Middle frontal gyrus (tissue), 1 donor: ENCODE measurements around the gene CLEC2B.

Experiments used
- DNase-seq: peaks from one replicate; pipeline ENCODE4 v3.0.0-alpha.2; 2015; ENCODE audit warnings: low spot score; ENCODE audit errors: extremely low spot score

CLEC2B gene

DNA sequence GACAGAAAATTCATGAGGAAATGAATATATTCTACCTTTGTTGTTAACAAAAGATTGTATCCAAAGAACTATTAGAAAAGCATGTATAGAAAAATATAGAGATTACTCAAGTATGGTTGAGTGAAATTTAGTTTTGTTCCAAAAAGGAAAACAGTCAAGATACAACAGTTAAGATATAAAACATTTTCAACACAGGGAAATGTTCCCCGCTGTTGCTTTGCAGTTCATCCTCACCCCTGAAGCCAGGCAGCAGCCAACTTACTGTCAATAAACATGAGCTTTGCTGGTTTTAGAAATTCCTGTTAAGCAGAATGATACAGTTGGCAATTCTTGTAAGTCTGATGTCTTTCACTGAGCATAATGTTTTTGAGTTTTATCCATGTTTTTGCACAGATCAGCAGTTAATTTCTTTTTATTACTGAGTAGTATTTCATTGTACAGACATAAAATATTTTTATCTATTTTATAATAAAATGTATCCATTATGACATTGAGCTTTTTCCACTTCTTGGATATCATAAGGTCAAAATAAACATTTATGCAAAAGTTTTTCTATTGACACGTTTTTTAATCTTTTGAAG is 1.2 kb upstream of the CLEC2B start:
- DNase-seq, result no peak

DNA sequence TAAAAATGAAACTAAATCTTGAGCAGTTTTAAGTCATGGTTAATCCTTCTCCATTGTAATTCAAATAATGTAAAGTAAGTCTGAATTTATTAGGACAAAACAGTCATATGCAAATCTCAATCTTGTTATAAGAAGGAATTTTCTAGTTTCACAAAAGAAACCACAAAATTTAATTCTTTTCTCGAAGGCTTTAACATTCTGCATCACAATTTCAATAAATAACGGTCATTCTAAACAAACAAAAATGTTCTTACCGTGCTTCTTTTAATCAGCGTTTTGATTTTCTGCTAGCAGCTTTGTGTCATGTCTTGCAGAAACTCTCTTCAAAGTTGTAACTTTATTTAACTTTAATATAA is 225 bp downstream of the CLEC2B start:
- no peak for DNase-seq

DNA sequence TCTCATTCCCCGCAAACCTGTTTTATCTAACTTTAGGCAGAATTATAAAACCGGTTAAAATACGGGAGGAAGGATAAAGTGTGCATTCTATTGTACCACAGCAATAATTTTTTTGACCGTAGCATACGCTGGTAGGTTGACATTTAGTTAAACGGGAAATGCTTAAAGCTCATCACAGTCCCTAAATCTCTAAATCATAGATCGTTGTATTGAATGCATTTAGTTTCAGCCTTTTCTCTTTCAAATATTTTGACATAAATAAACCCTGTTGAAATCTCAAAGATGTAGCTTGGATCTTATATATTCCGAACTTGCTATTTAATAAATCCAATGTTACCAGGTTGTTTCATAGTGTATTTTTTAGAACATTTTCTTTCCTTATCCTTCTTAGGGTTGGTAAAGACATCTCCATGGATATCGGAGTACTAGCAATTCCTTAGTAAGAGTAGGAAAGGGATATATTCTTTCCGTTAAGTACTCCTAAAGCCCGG is 798 bp downstream of the CLEC2B start:
- no peak for DNase-seq

DNA sequence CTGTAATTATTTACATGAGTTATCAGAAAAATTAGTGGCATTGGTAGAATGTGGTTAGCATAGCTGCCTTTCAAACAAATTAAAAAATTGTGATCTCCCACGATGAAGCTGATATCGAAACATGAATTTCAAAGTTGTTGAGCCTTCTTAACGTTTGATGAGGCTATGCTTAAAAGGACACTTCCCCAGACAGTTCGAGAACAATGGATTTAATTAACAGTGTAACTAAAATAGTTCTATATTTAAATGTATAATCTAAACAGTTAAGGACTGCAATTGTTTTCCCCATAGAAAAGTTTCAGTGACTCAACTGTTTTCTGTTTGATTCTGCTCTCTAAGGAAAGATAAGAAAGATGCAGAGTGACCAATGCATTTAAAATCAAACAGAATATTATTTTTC is 1.6 kb downstream of the CLEC2B start:
- DNase-seq, result no peak

DNA sequence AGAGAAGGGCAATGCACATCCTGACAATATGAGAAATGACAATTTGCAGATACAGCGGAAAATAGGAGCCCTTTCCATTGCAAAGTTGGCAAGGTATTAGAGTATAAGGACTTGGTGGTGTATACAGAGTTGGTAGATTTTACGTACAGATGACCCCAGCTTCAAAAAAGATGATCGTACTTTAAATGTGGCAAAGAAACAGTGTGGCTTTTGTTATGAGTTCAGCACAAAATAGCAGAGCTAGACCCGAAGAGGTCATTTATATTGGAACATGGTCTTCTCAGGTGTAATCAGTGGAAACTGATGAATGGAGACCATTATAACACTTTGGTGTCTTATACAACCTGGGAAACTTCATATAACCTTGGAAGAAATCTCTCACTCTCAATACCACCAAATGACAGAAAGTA is 2.3 kb downstream of the CLEC2B start:
- DNase-seq, result no peak

DNA sequence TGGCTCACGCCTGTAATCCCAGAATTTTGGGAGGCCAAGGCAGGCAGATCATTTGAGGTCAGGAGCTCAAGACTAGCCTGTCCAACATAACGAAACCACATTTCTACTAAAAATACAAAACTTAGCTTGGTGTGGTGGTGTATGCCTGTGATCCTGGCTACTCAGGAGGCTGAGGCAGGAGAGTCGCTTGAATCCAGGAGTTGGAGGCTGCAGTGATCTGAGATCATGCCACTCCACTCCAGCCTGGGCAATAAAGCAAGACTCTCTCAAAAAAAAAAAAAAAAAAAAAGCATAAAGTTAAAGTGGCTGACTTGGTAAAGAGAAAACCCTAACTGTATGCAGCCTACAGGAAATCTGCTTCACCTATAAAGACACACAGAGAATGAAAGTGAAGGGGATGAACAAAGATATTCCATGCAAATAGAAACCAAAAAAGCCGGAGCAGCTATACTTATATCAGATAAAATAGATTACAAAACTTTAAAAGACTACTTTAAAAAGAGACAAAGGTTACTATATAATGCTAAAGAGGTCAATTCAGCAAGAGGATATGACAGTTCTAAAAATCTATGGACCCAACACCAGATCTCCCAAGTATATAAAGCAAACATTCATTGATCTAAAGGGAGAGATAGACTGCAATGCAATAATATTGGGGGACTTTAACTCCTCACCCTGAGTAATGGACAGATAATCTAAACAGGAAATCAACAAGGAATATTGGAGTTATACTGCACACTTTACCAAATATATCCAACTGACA is 4.1 kb downstream of the CLEC2B start:
- no peak for DNase-seq

DNA sequence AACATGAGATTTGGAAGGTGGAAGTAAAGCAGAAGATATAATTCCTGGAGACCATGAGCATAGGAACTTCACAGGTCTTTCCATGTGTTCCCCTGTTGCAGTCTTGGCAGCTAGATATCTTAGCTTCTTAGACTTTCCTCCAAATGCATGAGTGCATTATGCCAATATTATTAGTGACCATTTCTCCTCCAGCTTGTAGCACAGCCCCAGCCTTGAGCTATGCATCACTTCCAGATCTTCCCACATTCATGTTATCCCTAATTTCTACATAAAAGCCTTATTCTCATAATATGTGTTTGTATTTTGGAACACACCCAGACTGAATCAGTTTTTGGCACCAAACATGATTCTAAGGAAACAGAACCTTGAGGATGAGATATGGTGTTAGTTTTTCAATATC is 11.0 kb downstream of the CLEC2B start:
- DNase-seq, result no peak

DNA sequence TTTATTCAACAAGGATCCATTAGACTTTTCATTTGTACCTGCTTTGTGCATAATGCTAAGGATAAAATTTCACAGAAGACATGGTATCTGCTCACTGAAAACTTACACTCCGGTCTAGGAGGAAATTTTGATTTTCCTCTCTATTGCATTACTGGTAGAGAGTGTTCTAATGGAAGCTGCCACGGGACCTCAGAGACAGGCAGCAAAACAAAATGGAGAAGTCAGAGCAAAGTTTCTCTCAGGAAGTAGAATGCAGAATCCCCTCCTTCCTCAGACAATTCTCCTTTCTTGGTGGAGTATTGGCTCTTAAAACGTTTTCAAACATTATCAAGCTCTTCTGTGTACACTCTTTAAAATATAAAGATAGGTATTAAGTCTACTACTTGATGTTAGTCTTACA is 12.3 kb downstream of the CLEC2B start:
- no peak for DNase-seq

DNA sequence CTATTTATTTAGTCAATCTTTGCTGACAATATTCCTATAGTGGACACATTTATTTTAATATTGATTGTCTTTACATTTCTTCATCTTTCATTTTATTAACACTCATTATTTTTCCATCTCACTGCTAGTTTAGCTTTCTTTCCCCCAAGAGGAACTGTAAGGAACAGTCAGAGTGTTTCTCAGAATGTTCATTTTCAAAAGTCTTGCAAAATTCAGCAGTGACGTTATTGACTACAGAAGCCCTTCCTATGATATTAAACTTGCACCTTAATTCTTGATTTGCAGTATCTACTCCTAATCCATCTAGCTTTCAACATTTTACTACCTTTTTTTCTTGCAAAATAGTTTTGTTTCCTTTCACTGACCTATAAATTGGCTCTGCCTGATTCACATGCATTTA is 13.0 kb downstream of the CLEC2B start:
- DNase-seq, result no peak

DNA sequence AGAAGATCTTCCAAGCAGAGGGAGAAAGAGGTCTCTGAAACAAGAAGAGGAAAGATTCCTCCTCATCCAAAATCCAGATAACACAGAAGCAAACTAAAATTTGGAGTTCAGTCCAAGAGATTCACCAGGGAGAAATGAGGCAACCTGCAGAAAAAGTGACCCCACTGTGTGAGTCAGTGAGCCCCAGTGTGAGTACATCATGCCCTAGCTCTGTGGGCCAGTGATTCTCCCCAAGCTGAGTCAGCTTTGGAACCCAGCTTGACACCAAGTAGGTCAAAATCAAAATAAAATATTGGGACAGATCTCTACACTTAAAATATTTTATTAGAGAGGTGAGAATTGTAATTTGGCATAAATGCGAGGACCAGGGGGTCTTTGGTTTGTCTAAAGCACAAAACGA is 17.2 kb downstream of the CLEC2B start:
- DNase-seq, result no peak

DNA sequence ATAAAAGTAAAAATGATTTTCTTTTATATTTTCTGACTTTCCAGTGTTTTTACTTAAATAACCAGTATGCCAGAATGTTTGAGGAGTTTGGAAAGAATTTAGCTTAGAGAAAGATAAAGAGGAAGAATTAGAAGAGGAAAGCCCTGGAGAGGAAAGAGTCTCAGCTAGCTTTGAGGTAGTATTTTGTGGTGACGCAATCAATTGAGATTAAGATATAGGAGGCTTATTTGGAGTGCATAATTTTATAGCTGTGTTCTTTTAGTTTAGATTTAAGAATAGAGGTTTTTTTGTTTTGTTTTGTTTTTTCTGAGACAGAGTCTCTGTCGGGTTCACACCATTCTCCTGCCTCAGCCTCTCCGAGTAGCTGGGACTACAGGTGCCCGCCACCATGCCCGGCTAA is 18.1 kb downstream of the CLEC2B start:
- no peak for DNase-seq

DNA sequence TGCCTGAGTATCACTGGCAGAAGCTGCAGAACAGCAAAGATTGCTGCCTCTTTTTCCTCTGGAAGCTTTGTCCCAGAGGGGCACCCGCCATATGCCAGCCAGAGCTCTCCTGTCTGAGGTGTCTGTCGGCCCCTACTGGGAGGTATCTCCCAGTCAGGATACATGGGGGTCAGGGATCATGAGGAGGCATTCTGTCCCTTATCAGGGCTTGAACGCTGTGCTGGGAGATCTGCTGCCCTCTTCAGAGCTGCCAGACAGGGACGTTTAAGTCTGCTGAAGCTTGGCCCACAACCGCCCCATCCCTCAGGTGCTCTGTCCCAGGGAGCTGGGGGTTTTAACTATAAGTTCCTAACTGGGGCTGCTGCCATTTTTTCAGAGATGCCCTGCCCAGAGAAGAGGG is 20.3 kb downstream of the CLEC2B start:
- no peak for DNase-seq

DNA sequence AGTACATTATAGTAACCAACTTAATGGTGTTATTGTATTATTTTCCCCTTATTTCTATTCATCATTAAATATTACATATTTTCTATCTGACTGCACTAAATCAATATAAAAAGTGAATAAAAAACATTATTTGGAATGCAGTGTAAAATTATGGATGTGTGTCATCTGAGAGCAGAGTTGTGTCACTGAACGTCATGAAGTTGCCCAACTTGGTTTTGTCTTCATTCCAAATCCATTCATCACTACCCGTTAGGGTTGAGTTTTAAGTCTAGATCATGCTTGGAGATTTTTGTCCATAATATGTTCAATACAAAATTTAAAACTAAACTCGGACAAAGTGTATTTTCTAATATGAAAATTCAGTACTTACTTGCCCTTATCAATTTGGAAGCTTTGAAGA is 25.7 kb downstream of the CLEC2B start:
- DNase-seq, result no peak

DNA sequence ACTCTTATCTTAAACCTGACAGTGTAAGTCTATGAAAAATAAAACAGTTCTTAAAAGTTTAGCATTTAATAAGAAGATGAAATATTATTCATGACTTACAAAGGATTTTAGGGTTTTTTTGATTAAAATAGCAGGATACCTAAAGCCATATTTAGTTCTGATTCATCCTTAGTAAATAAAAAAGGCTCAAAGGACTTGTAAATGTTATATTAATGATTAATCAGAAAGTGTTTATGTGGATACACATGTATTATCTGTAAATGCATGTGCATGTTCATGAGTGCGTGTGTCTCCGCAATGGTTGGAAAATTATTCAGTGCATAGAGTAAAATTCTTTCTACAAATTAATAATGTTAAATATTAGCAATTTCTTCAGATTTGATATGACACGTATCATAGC is 37.4 kb downstream of the CLEC2B start:
- no peak for DNase-seq

DNA sequence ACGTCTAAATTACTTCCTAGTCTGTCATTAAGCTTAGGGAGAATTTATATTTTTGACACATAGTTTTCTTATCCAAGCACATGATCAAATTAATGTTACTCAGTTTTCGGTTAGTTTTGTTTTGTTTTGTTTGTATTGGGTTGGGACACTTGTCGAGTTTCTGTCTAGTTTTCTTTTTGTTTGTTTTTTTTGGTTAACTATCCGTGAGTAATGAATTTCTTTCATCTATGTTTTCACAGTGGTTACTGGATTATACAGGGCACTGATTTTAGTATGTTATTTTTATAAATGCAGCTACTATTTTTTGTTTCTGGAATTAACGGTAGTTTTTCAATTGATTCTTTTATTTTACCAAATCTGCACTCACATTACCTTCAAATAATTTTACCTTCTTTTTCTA is 39.2 kb downstream of the CLEC2B start:
- no peak for DNase-seq

DNA sequence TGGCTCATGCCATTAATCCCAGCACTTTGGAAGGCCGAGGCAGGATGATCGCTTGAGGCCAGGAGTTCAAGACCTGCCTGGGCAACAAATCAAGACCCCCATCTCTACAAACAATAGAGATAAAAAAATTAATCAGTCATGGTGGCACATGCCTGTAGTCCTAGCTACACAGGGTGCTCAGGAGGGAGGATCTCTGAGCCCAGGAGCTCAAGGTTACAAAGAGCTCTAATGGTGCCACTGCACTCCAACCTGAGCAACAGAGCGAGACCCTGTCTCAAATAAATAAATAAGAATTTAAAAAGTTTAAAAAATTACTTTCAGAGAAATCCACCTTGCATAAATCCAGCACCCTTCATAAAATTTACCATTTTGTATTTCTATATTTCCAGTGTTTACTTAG is 39.7 kb downstream of the CLEC2B start:
- no peak for DNase-seq

DNA sequence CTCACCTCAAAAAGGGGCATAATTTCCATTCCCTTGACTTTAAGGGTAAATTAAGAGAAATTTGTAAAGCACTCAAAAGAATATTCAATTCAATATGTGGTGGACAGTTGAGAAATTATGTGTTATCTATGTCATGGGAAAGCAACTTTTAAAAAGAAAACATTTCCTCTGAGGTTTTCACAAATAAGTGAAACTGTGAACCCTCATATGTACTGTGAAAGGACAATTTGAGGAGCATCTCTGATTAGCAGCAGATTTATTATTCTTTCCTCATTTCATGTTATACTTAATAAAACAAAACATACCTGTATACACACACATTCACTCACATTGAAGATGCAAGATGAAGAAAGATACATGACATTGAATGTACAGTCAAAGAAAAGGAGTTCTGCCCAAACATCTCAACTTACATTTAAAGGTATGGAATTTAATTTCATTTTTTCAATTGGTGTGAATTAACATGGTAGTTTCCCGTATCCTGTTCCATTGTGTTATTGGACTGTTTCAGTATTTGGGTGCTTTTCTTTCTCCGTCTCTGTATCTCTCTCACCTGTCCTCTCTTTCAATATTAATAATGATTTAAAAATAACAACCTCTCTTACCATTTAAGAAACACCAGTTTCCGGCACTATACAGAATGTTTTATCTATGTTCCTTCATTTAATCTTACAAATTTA is 41.8 kb downstream of the CLEC2B start, which contains the start of gene KLRF1:
Gene KLRF1 (plus strand): TSS at position 273 of the 680 bp plus-strand sequence. CDS start 64 bp downstream, at position 337.
- DNase-seq, result no peak

DNA sequence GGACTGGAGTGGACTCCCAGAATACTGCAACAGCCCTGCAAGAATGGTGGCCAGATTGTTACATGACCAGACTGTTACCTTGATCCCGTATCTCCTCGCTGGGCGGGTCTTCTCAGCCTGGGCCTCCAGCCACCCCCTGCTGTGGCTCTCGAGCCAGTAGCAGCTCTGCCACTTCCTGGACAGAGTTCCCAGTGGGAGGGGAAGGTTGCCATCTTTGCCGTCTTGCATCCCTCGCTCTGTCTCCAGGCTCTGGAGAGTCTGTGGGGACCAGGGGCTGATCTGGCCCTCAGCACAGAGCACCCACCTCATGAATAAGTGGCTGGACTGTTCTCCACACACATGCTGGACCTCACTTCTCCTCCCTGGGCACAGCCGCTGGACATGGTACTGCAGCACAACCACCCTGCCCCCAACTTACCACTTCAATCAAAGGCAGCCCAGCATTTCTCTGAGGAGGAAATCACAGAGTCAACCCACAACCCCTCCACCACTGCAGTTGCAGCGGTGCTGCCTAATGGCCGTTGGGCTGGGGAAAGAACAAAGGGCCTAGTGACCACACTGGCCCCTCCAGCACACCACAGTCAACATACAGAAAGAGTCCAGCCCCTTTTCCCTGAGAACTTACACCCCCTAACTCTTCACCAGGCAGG is 48.7 kb downstream of the CLEC2B start:
- DNase-seq, result no peak

DNA sequence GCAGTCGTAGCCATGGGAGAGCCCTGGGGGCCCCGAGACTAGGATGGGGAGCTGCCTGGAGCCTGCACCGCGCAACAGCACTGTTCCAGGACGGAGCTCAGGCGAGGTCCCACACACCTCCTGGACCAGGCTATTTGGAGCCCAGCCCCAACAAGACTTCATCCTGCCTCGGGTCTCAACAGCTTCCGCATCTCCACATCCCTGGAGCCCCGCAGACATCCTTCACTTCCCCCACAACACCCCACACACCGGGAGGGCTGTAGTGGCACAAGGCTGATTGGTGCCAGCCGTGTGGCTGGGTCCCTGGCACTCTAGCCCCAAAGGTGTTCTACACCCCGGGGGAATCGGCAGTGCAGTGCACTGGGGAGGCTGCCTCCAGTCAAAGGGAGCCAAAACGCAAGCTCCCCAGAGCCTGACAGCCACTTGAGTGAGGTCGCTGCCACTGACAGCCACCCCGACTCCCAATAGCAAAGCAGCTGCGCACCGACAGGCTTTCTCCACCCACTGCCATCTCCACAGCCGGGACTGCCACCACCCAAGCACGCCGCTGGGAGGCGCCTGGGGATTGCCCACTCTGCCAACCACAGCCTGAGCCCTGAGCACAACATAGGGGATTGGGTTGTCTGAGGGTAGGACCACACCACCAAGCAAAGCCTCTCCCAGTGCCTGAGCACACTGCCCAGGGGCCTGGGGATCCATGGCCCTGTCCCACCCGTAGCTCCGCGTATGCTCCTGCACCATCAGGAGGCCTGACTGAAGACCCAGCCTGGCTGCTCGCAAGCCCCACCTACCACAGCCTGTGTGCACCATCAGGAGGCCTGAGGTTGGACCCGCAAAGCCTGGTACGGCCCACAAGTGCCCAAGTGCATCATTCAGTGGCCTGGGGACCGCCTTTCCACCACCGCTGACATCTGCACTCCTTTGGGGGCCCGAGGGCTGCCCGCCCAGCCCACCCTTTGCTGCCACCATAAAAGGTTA is 55.0 kb downstream of the CLEC2B start:
- no peak for DNase-seq

DNA sequence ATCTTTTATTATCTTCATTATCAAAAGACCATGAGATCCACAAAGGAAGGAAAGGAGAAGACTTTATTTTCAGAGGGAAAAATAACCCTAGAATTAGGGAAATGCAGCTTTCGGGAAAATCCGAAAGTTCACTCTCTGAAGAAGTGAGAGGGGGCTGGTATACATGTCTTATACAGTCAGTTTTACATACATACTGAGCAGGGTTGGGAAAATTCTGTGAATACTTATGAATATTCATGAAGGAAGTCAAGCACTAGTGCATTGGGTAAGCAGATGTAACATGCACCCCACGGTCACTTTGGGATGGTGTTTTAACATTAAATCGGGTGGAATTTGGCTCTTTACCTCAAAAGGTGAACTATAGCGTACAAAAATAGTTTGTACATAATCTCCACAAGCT is 57.5 kb downstream of the CLEC2B start:
- DNase-seq, result no peak

DNA sequence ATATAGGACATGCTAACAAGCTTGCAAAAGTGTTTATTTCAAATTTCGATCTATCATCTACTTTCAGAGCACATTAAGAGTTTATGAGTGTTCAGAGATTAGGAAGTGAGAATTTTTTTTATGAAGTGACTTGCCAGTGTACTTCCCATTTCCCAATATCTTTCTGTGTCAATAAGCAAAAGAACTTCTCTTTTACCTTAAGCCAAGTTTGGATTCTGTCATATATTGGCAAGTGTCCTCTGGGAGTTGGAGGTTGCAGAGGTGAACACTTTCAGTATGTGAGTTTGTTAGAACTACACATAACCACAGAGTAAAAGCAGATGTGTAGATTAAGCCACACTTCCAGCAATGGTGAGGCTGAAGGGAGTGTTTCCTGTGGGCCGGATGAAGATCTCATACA is 58.5 kb downstream of the CLEC2B start:
- DNase-seq, result no peak
